NCI-H2081 (cell line): ENCODE data around the gene AFM.

Experiments used
- DNase-seq, 2 experiments: peaks; one replicate each; lab custom pipeline; 2025; lab: John Stamatoyannopoulos, UW

Gene AFM

DNA sequence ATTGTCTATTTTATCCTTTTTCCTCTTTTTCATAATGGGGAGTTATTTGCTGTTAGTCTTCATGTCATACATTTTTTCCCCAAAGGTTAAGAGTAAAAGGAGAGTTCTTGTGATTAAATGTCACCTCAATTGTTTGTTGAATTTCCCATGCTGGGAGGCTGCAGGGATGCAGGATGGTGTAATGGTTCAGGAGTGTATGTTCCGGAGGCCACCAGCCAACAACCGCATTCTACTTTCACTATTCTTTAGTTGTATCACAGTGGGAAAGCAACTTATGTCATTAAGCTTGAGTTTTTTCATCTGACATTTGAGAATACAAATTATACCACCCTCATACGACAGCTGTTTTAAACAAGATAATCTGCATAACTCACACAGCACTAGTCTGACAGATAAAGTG lies 30.1 kb upstream of the AFM start:
- DNase-seq, result peak; percentile 78 to 94

- DNase-seq, result no peak
These were observed 29.4 kb upstream of the AFM start for GRCh38 chr4:73451981-73452747.

- no peak for DNase-seq
These were observed 28.4 kb upstream of the AFM start for GRCh38 chr4:73452953-73453700.

DNA sequence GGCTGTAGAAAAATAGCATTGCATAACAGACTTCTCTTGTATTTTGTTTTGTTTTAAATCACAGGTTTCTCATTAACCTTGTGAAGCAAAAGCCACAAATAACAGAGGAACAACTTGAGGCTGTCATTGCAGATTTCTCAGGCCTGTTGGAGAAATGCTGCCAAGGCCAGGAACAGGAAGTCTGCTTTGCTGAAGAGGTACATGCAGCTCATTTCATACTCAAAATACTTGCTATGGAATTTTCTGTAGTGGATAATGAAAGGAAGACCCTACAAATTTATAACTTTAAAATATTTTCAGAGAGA lies 27.9 kb upstream of the AFM start:
- no peak for DNase-seq

DNA sequence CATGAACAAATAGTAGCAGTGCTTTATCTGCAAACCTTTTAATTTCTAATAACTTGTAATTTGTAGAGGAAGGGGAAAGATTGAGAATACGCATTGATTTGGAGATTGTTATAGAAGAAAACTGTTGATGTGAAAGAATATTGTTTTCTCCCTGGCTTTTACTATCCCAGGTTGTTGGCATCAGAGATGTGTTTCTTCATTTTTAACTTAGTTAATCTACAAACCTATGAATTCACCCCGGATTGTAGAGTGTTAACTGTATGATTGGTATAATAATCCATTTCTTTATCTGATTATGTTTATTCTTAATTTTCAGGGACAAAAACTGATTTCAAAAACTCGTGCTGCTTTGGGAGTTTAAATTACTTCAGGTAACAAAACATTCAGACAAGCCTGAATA lies 26.6 kb upstream of the AFM start:
- no peak for DNase-seq

DNA sequence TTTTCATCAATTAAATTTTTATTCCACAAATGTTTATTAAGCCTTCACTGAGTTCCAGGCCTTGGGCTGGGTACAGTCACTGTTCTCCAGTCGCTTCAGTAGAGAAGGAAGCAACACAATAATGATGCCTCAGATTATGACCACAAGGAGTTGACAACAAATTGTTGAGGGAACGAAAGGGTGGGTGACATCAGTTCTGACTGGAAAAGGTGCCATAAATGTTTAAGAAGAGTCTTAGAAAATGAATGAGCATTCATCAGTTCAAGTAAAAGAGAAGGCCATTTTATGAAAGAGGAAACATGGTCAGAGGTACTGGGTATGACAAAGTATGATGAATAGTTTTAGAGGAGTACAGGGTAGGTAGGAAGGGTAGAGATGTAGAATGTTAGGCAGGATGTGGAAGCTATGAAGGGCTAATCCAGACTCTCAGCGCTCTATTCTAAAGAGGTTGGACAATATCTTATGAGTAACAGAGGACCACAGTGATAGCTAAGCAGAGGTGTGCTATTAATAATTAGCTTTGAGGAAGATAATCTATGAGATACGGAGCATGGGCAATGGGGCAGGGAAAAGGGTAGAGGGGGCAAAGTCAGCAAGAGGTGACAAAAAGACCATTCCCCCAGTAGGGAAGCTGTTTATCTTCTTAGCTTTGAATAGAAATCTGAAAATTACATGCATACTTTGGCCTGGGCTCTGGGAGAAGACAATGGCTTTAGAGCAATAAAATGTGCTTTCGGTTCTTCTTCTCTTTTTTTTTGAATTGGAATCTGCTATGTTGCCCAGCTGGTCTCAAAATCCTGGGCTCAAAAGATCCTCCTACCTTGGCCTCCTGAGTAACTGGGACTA lies 25.1 kb upstream of the AFM start:
- no peak for DNase-seq

DNA sequence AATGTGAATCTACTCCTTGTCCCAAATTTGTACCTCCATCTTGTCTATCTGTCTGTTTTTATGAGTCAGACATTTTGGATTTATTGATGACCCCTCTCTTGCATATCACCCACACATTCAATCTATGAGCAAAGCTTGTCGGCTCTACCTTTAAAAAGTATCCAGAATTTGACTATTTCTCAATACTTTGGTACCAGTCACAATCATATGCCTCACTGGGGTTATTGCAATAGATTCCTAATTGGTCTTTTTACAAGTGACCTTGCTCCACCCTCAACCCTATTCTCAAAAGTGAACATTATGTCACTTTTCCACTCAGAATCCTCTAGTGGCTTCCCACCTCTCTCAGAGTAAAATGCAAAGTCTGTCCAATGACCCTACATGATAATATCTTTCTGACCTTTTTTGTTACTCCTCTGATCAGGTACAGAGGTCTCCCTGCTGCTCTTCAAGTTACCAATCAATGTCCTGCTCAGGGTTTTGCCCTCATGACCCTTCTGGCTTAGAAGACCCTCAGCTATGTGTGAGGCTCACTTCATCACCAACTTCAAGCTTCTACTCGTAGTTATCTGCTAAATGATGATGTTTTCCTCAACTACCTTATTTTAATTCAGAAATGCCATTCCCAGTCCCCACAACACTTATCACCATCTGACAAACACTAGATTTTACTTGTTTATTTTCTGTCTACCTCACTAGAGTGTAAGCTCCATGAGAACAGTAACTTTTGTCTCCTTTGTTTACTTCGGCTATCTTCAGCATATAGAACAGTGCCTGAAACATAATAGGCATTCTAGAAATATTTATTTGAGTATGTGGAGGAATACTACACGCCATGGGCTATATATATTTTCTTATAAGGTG lies 23.1 kb upstream of the AFM start:
- DNase-seq, result no peak

DNA sequence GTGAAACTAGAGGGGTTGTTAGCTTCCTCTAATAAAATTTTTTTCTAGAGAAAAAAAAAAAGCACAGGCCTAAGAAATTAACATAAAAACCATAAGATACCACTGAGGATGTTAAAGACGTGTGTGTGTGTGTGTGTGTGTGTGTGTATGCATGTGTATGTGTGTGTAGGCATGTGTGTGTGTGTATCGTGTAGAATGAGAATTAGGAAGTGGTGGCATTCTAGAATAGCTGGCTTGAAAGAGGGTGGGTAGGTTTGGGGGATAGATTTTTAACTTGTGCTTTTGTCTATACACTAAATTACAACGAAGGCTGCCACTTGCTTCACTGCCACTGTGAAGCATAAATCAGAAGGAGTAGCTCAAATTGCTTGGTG lies 22.5 kb upstream of the AFM start:
- no peak for DNase-seq

- DNase-seq, result no peak
These were observed 20.5 kb upstream of the AFM start for GRCh38 chr4:73460913-73461522.

GRCh38 chr4:73468170-73468569 lies 13.4 kb upstream of the AFM start:
- DNase-seq, result no peak

DNA sequence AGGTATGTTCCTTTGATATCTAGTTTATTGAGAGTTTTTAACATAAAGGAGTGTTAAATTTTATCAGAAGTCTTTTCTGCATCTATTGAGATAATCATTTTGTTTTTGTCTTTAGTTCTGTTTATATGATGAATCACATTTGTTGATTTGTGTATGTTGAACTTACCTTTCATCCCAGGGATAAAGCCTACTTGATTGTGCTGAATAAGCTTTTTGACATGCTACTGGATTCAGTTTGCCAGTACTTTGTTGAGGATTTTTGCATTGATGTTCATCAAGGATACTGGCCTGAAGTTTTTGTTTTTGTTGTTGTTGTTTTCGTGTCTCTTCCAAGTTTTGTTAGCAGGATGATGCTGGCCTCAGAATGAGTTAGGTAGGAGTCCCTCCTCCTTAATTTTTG lies 10.8 kb upstream of the AFM start:
- DNase-seq, result no peak

- DNase-seq, result no peak
These were observed 4.4 kb upstream of the AFM start for GRCh38 chr4:73477176-73477575.

DNA sequence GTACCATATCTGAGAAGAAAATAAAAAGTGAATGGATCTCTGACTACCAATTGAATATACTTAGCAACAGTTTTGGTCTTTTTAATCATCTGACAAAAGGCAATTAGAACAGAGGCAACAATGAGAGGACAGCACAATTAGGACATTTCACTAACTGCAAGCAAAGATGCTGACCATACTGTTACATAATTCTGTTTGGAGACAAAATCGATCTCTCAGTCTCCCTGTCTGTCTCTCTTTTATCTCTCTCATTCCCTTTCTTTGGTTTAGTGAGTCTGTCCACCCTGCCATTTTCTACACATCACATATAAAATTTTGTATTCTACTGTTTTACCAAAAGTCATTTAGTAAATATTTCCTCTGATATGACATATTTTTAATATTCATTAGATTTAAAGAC lies 2.2 kb upstream of the AFM start:
- no peak for DNase-seq

DNA sequence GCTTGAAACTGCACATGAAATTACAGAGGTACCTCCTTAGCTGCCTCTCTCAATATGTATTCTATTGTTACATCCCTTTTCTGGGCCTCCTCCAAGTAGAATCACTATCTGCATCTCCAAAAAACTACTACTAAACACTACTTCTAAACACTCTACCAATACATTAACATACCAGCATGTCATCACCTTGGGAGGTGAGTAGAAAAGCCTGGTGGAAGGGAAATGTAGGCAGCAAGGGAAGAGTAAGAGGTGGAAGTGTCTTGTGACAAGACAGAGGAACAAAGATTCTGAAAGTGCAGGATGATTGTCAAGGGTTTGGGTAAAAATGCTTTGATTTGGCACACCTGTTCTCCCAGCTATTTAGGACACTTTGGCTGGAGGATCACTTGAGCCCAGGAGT lies 3.5 kb downstream of the AFM start:
- DNase-seq, result no peak

- DNase-seq, result no peak
These were observed 4.1 kb downstream of the AFM start for GRCh38 chr4:73485596-73485995.

DNA sequence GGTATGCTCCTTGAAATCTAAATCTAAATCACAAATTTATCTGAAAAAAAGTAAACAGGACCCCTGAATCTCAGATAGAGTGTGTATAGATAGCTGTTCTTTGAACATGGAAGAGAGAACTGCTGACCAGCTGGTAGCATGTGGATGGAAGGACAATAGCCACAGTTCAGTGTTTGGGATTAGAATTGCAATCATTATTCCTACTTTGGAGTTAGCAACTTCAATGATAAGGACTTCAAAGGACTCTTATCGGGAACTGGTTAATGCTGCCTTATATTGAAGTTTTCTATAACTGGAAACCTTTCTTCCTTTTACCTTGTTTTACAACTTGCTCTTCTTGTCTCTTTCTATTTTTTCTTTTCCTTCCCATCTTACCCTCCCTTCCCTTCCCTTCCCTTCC lies 5.0 kb downstream of the AFM start:
- DNase-seq, result no peak

- peak; percentile 13 to 72 for DNase-seq
These were observed 5.7 kb downstream of the AFM start for GRCh38 chr4:73487233-73487632.

DNA sequence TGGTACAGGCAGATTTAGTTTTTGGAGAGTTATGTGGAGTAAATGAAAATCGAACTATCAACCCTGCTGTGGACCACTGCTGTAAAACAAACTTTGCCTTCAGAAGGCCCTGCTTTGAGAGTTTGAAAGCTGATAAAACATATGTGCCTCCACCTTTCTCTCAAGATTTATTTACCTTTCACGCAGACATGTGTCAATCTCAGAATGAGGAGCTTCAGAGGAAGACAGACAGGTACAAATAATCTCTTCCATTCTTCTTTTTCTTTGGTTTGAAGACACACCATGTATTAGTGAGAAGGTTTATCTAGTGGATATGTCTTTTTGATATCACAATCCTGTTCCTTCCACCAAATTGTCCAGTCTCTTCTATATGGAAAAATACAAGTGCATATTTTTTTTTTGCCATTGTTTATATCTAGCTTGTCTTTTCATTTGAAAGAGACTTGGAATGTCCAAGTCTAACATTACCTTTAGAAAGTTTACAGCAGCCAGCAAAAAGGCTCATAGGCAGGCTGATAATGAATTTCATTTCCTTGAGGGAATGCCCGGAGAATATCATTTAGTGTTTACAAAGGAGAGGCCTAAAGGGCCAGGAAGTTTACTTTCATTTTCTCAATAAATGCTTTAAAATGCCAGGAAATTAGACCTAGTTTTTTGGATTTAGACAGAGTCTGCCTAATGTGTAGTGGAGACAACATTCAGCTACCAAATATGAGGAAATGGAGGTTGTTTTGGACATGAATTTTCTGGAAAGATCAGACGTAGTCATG lies 18.6 kb downstream of the AFM start:
- no peak for DNase-seq

GRCh38 chr4:73501664-73502265 lies 20.2 kb downstream of the AFM start:
- DNase-seq, result no peak

GRCh38 chr4:73505567-73505966 lies 24.0 kb downstream of the AFM start:
- DNase-seq, result no peak
